NCI-H2107 (cell line): Measurements from ENCODE around the gene TUBB4B.
A peak's percentile ranks its signal among the peaks of the same experiment; 100 is the strongest.

Experiments
- DNase-seq: peaks from one replicate; lab custom pipeline; 2025; lab: John Stamatoyannopoulos, UW

The TUBB4B gene

DNA sequence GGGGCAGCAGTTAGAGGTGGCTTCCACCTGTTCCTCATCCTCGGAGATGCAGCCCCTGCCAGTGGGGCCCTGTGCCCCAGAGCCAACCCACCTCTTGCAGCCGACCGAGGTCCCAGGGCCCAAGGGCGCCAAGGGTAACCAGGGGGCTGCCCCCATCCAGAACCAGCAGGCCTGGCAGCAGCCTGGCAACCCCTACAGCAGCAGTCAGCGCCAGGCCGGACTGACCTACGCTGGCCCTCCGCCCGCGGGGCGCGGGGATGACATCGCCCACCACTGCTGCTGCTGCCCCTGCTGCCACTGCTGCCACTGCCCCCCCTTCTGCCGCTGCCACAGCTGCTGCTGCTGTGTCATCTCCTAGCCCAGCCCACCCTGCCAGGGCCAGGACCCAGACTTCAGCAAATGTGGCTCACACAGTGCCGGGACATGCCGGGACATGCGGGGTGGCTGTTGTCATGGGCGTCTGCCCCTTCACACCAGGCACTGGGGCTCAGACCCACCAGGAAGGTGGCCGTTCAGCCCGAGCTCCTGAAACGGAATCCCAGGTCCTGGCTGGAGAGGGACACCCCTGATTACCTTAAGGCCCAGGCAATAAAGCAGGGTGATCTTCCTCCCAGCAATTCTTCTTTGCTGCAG, 15.3 kb upstream of the TUBB4B start:
- no peak for DNase-seq

DNA sequence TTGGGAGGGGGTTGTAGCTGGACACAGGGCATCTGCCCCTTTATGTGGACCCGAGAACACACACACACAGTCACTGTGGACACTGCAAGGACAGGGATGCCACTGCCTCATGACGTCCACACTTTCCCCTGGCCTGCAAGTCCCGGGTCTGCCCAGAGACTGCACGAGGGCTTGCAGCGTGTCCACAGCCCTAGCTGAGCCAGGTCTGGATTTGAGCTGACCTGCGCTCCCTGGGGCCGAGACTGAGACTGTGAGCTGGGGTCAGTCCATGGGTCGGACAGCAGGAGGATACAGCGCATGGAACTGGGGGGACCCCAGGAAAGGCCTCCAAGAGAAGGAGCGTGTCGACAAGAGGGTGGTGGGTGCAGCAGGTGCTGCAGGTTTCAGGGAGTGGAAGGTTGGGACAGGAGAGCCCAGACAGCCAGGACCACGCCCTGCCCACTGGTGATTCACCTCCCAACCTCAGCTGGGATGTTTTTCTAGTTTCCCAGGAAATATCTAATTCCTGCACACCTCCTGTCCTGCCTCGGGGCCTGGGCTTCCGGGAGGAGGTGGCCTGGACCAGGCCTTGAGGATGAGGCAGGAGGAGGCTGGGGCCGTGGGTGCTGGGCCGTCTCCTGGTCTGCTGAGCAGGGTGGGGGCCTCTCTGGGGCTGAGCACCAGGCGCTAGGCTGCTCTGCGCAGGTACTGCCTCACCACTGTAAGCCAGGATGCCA, 14.6 kb upstream of the TUBB4B start:
- DNase-seq: no peak

DNA sequence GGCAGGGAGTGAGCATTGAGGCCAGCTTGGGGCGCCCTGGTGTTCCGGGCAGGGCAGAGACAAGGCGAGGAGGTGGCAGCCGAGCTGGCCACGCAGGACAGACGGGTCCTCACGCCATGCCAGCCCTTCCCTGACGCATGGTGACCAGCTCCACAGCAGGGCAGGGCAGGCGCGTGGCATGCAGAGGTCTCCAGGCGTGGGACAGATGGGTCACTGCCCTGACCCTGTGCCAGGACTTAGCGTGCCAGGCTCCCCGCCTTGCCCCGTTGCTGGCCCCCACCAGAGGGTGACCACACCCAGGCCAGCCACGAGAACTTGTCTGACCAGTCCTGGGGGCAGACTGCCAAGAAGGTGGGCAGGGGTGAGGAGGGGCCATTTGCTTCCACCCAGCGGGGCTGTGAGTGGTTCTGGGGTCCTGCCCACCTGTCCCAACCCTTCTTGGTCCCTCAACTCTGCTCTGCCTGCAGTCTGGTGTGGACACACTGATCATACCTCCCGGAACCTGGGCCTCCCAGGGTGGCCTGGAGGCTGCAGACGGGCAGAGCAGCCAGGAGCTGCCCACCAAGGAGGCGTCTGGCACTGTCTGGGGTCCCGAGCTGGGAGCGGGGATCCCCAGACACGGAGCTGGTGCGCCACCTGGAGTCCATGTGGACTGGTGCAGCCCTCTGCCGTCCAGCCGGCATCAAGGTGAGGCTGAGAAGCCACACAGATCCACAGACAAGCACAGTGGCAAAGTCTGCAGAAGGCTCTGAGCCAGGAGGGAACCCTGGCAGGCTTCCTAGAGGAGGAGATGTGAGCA, 13.8 kb upstream of the TUBB4B start, which contains the start of gene RNF224:
RNF224 (plus strand) TSS at position 449 of the 799 bp plus-strand sequence. CDS start 834 bp downstream, outside the sequence.
- DNase-seq: peak; percentile 62

- no peak for DNase-seq
These were observed 13.1 kb upstream of the TUBB4B start for GRCh38 chr9:137227853-137228505.

- no peak for DNase-seq
These were observed 12.6 kb upstream of the TUBB4B start for GRCh38 chr9:137228506-137228967.

GRCh38 chr9:137228968-137229896, 11.9 kb upstream of the TUBB4B start:
- no peak for DNase-seq

DNA sequence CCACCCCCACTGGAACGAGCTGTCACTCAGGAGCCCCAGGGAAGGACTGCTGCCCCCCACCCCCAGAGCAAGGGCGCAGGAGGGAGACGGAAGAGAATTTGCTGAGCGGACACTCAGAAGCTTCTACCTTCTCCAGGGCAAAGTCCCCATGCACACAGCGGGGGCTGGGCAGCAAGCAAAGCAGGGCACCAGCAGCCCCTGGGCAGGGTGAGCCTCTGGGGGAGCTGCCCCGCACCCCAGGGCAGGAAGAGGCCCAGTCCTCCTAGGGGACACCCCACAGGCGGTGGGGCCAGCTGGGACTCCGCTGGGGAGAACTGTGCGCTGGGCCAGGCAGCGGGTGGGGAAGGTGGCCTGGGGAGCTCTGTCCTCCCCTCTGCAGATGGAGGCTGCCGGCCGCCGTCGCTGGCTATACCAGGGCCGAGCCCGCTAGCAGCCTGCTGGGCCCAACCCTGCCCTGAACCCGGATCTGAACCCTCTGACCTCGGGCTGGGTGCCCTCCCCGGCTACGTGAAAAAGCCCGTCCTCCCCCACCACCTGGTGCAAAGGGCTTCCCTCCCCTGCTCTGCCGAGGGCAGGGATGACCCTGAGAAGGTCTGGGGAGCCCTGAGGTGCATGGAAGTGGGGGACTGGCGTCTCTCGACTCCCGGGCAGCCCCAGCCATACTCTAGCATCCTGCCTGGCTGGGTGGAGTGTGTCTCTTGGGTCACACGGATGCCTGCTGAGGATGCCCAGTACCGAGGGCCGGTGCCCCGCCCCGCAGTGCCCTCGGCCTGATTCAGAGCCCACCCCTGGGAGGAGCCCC, 11.0 kb upstream of the TUBB4B start:
- DNase-seq: no peak

DNA sequence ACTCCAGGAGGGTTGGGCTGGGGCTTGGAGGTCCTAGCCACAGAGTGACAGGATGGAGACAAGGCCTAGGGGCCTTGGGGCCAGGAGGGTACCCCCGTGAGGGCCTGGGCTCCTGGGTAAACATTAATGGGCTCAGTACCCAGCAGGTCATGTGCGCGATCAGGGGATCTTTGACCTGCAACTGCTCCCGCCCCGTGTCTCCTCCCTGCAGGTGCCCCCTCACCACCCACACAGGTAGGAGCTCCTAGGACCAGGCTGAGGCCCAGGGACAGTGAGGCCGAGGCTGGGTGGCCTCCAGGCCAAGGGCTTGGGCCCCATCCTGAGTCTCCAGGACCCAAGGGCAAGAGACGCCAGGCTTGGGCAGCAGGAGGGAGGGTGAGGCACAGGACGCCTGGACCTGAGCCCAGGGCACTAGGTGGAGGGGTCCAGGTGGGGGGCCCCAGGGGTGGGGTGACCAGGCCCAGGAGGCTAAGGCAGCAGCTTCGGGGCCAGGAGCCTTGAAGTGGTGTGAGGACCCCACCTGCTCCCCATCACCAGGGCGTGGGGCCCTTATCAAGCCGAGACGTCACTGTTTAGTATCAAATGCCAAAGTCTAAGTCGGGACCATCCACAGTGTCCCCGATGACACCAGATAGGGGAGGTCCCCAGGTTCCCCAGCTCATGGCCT, 10.2 kb upstream of the TUBB4B start, which contains the start of gene SLC34A3:
SLC34A3 (plus strand) TSS at position 197 of the 667 bp plus-strand sequence. CDS start 802 bp downstream, outside the sequence.
- no peak for DNase-seq

GRCh38 chr9:137231372-137232039, 9.6 kb upstream of the TUBB4B start:
- DNase-seq: no peak

DNA sequence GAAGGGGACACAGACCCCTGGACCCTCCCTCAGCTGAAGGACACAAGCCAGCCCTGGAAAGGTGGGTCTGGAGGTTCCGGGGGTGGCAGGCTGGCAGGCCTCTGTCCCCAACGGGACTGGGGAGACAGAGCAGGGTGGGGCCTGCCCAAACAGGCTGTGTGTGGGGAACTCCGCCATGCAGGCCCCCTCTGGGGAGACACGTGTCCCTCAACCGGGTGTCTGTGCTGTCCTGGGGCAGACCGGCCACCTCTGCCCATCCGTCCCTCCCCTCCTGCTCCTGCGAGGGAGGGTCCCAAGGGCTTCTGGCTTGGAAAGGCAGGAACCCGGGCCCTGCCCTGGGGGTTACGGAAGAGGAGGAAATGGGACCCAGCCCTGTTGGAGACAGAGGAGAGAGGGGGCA, 9.0 kb upstream of the TUBB4B start:
- no peak for DNase-seq

DNA sequence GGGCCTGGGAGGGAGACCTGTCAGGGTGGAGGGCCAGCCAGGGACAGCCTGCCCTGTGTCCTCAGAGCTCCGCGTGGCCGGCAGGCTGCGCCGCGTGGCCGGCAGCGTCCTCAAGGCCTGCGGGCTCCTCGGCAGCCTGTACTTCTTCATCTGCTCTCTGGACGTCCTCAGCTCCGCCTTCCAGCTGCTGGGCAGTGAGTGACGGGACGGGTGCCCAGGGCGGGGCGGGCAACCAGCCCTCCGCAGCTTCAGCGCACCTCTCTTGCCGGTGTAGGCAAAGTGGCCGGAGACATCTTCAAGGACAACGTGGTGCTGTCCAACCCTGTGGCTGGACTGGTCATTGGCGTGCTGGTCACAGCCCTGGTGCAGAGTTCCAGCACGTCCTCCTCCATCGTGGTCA, 8.6 kb upstream of the TUBB4B start:
- no peak for DNase-seq

DNA sequence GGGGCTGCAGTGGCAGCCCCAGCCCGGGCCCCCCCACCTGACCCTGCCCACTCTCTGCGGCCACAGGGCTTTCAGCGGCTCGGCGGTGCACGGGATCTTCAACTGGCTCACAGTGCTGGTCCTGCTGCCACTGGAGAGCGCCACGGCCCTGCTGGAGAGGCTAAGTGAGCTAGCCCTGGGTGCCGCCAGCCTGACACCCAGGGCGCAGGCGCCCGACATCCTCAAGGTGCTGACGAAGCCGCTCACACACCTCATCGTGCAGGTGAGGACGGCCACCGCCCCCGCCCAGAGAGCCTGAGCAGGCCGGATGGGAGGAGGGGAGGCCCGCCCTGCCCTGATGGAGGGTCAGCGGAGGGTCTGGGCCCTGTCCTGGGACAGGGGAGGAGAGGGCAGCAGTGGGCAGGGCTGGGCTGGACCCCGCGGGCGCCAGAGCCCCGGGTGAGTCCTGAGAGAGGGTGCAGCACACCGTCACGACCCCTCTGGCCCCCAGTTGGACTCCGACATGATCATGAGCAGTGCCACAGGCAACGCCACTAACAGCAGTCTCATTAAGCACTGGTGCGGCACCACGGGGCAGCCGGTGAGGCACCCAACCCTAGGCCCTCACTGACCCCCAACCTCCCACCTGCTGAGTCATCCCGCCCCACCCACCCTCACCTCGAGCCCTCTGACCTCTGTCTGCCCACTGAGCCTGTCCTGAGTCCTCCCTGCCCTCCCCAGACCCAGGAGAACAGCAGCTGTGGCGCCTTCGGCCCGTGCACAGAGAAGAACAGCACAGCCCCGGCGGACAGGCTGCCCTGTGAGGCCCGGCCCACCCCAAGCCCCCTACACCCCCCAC, 7.7 kb upstream of the TUBB4B start:
- DNase-seq: no peak

DNA sequence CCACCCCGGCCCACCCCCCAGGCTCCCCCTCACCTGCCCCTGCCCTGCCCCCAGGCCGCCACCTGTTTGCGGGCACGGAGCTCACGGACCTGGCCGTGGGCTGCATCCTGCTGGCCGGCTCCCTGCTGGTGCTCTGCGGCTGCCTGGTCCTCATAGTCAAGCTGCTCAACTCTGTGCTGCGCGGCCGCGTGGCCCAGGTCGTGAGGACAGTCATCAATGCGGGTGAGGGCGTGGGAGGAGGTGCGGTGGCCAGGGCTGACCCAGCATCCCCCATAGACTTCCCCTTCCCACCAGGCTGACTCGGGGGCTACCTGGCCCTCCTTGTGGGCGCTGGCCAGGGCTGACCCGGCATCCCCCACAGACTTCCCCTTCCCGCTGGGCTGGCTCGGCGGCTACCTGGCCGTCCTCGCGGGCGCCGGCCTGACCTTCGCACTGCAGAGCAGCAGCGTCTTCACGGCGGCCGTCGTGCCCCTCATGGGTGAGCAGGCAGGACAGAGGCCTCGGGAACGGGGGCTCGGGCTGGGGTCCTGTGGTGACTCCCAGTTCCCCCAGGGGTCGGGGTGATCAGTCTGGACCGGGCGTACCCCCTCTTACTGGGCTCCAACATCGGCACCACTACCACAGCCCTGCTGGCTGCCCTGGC, 6.9 kb upstream of the TUBB4B start:
- DNase-seq: no peak

GRCh38 chr9:137234758-137235423, 6.2 kb upstream of the TUBB4B start:
- DNase-seq: no peak

GRCh38 chr9:137235424-137236237, 5.5 kb upstream of the TUBB4B start:
- no peak for DNase-seq
